Calu3 (cell line): Measurements from ENCODE around the gene DNAJC30. TPM values are rescaled to one million over a fixed set of nuclear protein-coding genes. Genes with fewer than 3 reads are reported as not detected.

Experiments
- BruUV-seq: library from RNA; stranded (reverse); fragments of 400-500 nt; replicated peaks from 2 replicates; lab custom pipeline; 2021; lab: Mats Ljungman, UMichigan
- CTCF ChIA-PET: fragments of 300-600 bp; sonication (Branson Sonifier 250); formaldehyde crosslinking; loops from one replicate; lab custom pipeline; 2022; ENCODE audit warnings: antibody characterized with exemption; lab: Charles Lee
- DNase-seq: peaks from one replicate; pipeline ENCODE4 v3.0.0; 2022
- H3K27ac Mint-ChIP-seq: one replicate; pipeline ENCODE4 v1.8.0; 2022; ENCODE audit warnings: mixed read lengths; ENCODE audit not compliant: unreplicated experiment
- H3K27me3 Mint-ChIP-seq: one replicate; pipeline ENCODE4 v1.8.0; 2022; ENCODE audit warnings: mixed read lengths; ENCODE audit not compliant: unreplicated experiment
- H3K36me3 Mint-ChIP-seq: one replicate; pipeline ENCODE4 v1.8.0; 2022; ENCODE audit warnings: mild to moderate bottlenecking, moderate library complexity, mixed read lengths; ENCODE audit not compliant: insufficient read depth, unreplicated experiment
- H3K4me1 Mint-ChIP-seq: one replicate; pipeline ENCODE4 v1.8.0; 2022; ENCODE audit warnings: mild to moderate bottlenecking, low read depth, mixed read lengths; ENCODE audit not compliant: unreplicated experiment
- H3K4me3 Mint-ChIP-seq: one replicate; pipeline ENCODE4 v1.8.0; 2022; ENCODE audit warnings: mild to moderate bottlenecking, low read depth, moderate library complexity, mixed read lengths; ENCODE audit not compliant: unreplicated experiment
- H3K9me3 Mint-ChIP-seq: one replicate; pipeline ENCODE4 v1.8.0; 2022; ENCODE audit warnings: low read depth, mixed read lengths; ENCODE audit not compliant: unreplicated experiment
- CTCF ChIP-seq: fragments of 200-600 bp; IDR thresholded peaks from one replicate; pipeline ENCODE4 v1.8.0; 2022; ENCODE audit warnings: antibody characterized with exemption; ENCODE audit not compliant: unreplicated experiment
- intact Hi-C: fragments of 100-400 bp; cut with micrococcal nuclease; formaldehyde crosslinking; loops from one replicate; pipeline ENCODE4 v1.10.0; 2022; ENCODE audit not compliant: unreplicated experiment
- total RNA-seq: library from RNA; stranded (reverse); gene quantifications from 2 replicates; pipeline ENCODE4 v1.2.3, GENCODE V29; 2022

DNAJC30 gene
- total RNA-seq, 1 experiment from 2014 or later, result 10.5 TPM

- no peak for TF ChIP-seq CTCF
- Mint-ChIP-seq H3K4me1 (peaks cover 17% of the 10 kb centered on the region), H3K4me3 (peak overlapping the region; percentile 74), H3K27ac (no peak overlapping the region), H3K36me3 (peaks cover 47% of the 10 kb centered on the region), H3K9me3 (no peaks in the 10 kb centered on the region), H3K27me3 (no peaks in the 10 kb centered on the region)
- no peak for DNase-seq
- intact Hi-C loops, result no loop called here
- CTCF ChIA-PET, result no interaction called here
- no TSS peak for BruUV-seq
These were observed 35.2 kb upstream of the DNAJC30 start for GRCh38 chr7:73718438-73718881.

GRCh38 chr7:73717991-73718405 is 34.7 kb upstream of the DNAJC30 start:
- H3K9me3 Mint-ChIP-seq, result no peaks in the 10 kb centered on the region
- peaks cover 49% of the 10 kb centered on the region for H3K36me3 Mint-ChIP-seq
- TF ChIP-seq CTCF, result no peak
- H3K27ac Mint-ChIP-seq, result peak overlapping the region; percentile 60
- H3K4me3 Mint-ChIP-seq, result peak overlapping the region; percentile 74
- no peaks in the 10 kb centered on the region for H3K27me3 Mint-ChIP-seq
- peaks cover 21% of the 10 kb centered on the region for H3K4me1 Mint-ChIP-seq
- CTCF ChIA-PET, result no interaction called here
- DNase-seq, result peak; percentile 20
- TSS peak; percentile 60 for BruUV-seq
- intact Hi-C loops, result no loop called here

- intact Hi-C loops, result no loop called here
- no peak for TF ChIP-seq CTCF
- H3K4me3 Mint-ChIP-seq, result peak overlapping the region; percentile 74
- BruUV-seq, result no TSS peak
- no peaks in the 10 kb centered on the region for H3K9me3 Mint-ChIP-seq
- CTCF ChIA-PET, result interaction anchor here (0.5 to 0.7 kb wide), 2 partner anchors 8 to 10 kb away, joined by 3 read pairs; no protein-coding TSS in a partner anchor
- H3K4me1 Mint-ChIP-seq, result peaks cover 28% of the 10 kb centered on the region
- no peak for DNase-seq
- H3K27me3 Mint-ChIP-seq, result no peaks in the 10 kb centered on the region
- H3K27ac Mint-ChIP-seq, result peak overlapping the region; percentile 60
- H3K36me3 Mint-ChIP-seq, result peaks cover 56% of the 10 kb centered on the region
These were observed 34.0 kb upstream of the DNAJC30 start for GRCh38 chr7:73717025-73717807.

- no peaks in the 10 kb centered on the region for H3K27me3 Mint-ChIP-seq
- CTCF ChIA-PET, result interaction anchor here (0.5 to 1.1 kb wide), 5 partner anchors 9 to 287 kb away, joined by 3 to 6 read pairs (median 3); no protein-coding TSS in a partner anchor
- DNase-seq, result no peak
- no peaks in the 10 kb centered on the region for H3K9me3 Mint-ChIP-seq
- peaks cover 60% of the 10 kb centered on the region for H3K36me3 Mint-ChIP-seq
- peaks cover 37% of the 10 kb centered on the region for H3K4me1 Mint-ChIP-seq
- peak overlapping the region; percentile 49 for H3K4me3 Mint-ChIP-seq
- no TSS peak for BruUV-seq
- intact Hi-C loops, result no loop called here
- H3K27ac Mint-ChIP-seq, result peak overlapping the region; percentile 60
- TF ChIP-seq CTCF, result no peak
These were observed 33.2 kb upstream of the DNAJC30 start for GRCh38 chr7:73716318-73716890.
